ENCODE results near the gene CHST13. TPM values are rescaled to one million over a fixed set of nuclear protein-coding genes. Genes with fewer than 3 reads are reported as not detected.

The CHST13 gene
- total RNA-seq, 1 experiment from 2014 or later, result 1.3 TPM

DNA sequence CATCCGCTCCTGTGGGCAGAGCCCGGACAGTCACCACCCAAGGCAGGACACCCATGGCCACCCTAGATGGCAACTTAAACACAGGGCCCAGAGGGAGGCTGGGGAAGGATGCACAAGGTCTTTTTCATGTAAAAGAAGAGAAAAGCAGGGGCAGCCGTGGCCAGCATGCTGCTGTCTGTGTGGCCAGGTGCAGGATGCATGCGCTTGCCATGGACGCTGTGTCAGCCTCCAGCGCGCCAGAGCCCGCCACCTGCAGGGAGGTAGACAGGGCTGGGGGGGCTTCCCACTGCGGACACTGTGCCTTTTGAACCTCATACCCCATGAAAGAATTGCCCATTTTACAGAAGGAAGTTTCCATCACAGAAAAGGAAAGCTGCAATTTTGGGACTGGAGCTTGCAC, 24.6 kb upstream of the CHST13 start:
- Mint-ChIP-seq H3K4me1 (ENCODE audit: low read depth, unreplicated experiment) (no peaks in the 10 kb centered on the region), H3K36me3 (ENCODE audit: insufficient read depth, unreplicated experiment) (no peaks in the 10 kb centered on the region), H3K27me3 (ENCODE audit: unreplicated experiment) (peaks cover 27% of the 10 kb centered on the region), H3K9me3 (ENCODE audit: low read depth, unreplicated experiment) (no peaks in the 10 kb centered on the region), H3K27ac (ENCODE audit: unreplicated experiment) (no peak overlapping the region), H3K4me3 (ENCODE audit: low read depth, unreplicated experiment) (no peak overlapping the region)
- DNase-seq, result no peak
- CTCF ChIA-PET, result interaction anchor here (1.5 kb wide), 1 partner anchor 27 kb away, joined by 3 read pairs; no protein-coding TSS in a partner anchor
- TF ChIP-seq, protein P1, sequence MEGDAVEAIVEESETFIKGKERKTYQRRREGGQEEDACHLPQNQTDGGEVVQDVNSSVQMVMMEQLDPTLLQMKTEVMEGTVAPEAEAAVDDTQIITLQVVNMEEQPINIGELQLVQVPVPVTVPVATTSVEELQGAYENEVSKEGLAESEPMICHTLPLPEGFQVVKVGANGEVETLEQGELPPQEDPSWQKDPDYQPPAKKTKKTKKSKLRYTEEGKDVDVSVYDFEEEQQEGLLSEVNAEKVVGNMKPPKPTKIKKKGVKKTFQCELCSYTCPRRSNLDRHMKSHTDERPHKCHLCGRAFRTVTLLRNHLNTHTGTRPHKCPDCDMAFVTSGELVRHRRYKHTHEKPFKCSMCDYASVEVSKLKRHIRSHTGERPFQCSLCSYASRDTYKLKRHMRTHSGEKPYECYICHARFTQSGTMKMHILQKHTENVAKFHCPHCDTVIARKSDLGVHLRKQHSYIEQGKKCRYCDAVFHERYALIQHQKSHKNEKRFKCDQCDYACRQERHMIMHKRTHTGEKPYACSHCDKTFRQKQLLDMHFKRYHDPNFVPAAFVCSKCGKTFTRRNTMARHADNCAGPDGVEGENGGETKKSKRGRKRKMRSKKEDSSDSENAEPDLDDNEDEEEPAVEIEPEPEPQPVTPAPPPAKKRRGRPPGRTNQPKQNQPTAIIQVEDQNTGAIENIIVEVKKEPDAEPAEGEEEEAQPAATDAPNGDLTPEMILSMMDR (IDR thresholded peaks at IDR 0.05; ENCODE audit: unreplicated experiment), result no peak
- intact Hi-C loops (cut with micrococcal nuclease; ENCODE audit: unreplicated experiment), result no loop called here
- BruUV-seq (replicated peaks), result no TSS peak

- H3K36me3 Mint-ChIP-seq (ENCODE audit: insufficient read depth, unreplicated experiment), result no peaks in the 10 kb centered on the region
- peaks cover 27% of the 10 kb centered on the region for H3K27me3 Mint-ChIP-seq (ENCODE audit: unreplicated experiment)
- BruUV-seq (replicated peaks), result no TSS peak
These were observed 23.9 kb upstream of the CHST13 start for GRCh38 chr3:126500016-126500415.

DNA sequence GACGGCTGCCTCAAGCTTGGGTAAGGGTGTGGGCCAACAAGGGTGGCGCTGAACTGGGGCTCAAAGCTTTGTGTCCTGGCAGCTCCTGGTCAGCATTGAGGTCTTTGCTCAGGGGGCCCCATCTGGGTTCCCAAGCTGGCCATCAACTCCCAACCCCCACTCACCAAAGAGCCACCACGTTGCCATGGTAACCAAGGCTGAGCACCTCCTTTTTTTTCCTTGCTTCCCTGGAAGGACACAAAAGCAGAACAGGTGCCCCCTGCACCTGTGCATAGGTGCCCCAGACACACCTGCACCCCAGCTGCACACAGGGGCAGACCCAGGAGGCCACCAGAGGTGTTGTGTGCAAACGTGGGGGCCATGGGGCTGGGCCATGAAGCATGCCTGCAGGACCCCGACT, 22.9 kb upstream of the CHST13 start:
- TF ChIP-seq, protein P1 (IDR thresholded peaks at IDR 0.05; ENCODE audit: unreplicated experiment), result no peak
- Mint-ChIP-seq H3K27ac (ENCODE audit: unreplicated experiment) (no peak overlapping the region), H3K4me3 (ENCODE audit: low read depth, unreplicated experiment) (no peak overlapping the region), H3K9me3 (ENCODE audit: low read depth, unreplicated experiment) (no peaks in the 10 kb centered on the region), H3K36me3 (ENCODE audit: insufficient read depth, unreplicated experiment) (no peaks in the 10 kb centered on the region), H3K27me3 (ENCODE audit: unreplicated experiment) (peaks cover 28% of the 10 kb centered on the region), H3K4me1 (ENCODE audit: low read depth, unreplicated experiment) (no peaks in the 10 kb centered on the region)
- CTCF ChIA-PET, result no interaction called here
- intact Hi-C loops (cut with micrococcal nuclease; ENCODE audit: unreplicated experiment), result no loop called here
- DNase-seq, result no peak
- BruUV-seq (replicated peaks), result no TSS peak

More at GRCh38 chr3:126500016-126500415, 23.9 kb upstream of the CHST13 start:
- Mint-ChIP-seq H3K4me3 (ENCODE audit: low read depth, unreplicated experiment) (no peak overlapping the region), H3K27ac (ENCODE audit: unreplicated experiment) (no peak overlapping the region), H3K4me1 (ENCODE audit: low read depth, unreplicated experiment) (no peaks in the 10 kb centered on the region), H3K9me3 (ENCODE audit: low read depth, unreplicated experiment) (no peaks in the 10 kb centered on the region)
- TF ChIP-seq, protein P1 (IDR thresholded peaks at IDR 0.05; ENCODE audit: unreplicated experiment), result no peak
- CTCF ChIA-PET, result no interaction called here
- no peak for DNase-seq
- intact Hi-C loops (cut with micrococcal nuclease; ENCODE audit: unreplicated experiment), result no loop called here

DNA sequence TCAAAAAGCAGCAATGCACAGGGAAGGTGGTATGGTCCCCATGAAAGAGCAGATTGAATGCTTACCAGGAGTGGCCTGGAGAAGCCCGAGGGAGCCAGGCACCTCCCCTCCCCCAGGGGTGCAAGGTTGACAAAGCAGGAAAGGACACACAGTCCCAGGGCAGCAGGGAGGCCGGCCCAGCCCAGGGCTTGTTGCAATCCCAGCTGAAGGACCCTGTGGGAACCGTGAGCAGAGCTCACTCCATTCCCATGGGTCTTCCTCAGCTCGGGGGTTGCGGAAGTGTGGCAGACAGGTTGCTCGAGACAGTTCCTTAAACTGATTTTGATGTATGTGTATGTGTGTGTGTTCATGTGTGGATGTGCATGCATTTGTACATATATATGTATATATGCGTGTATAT, 22.2 kb upstream of the CHST13 start:
- CTCF ChIA-PET, result no interaction called here
- H3K4me1 Mint-ChIP-seq (ENCODE audit: low read depth, unreplicated experiment), result no peaks in the 10 kb centered on the region
- H3K4me3 Mint-ChIP-seq (ENCODE audit: low read depth, unreplicated experiment), result no peak overlapping the region
- no peaks in the 10 kb centered on the region for H3K9me3 Mint-ChIP-seq (ENCODE audit: low read depth, unreplicated experiment)
- no peaks in the 10 kb centered on the region for H3K36me3 Mint-ChIP-seq (ENCODE audit: insufficient read depth, unreplicated experiment)
- TF ChIP-seq, protein P1 (IDR thresholded peaks at IDR 0.05; ENCODE audit: unreplicated experiment), result no peak
- BruUV-seq (replicated peaks), result no TSS peak
- no peak for DNase-seq
- no peak overlapping the region for H3K27ac Mint-ChIP-seq (ENCODE audit: unreplicated experiment)
- peaks cover 31% of the 10 kb centered on the region for H3K27me3 Mint-ChIP-seq (ENCODE audit: unreplicated experiment)
- intact Hi-C loops (cut with micrococcal nuclease; ENCODE audit: unreplicated experiment), result no loop called here

All from Calu3 (cell line).